Stimulated activated CD4-positive, alpha-beta T cell treated with anti-CD3 and anti-CD28 coated beads, Interleukin-2, amount 100 ng/mL, for 48 hours (primary cell): ENCODE measurements around the gene ADH1A.
"Not testable (repeated sequence)": the region's sequence is repeated elsewhere in the genome, so short reads cannot be mapped to it uniquely, and the experiment has no call there.

Experiments used
- DNase-seq, 2 donors: peaks; one replicate each; pipeline ENCODE4 v3.0.0-alpha.2; 2020

ADH1A gene

GRCh38 chr4:99290848-99291786 lies at the start of gene ADH1A:
ADH1A (minus strand) TSS chr4:99290985; CDS start chr4:99290914, 71 bp downstream.
- no peak for DNase-seq

GRCh38 chr4:99339172-99339571 lies 48.4 kb upstream of the ADH1A start:
- no peak for DNase-seq

GRCh38 chr4:99336553-99336952 lies 45.8 kb upstream of the ADH1A start:
- DNase-seq: no peak

- DNase-seq: no peak
Measured at GRCh38 chr4:99334880-99335279, 44.1 kb upstream of the ADH1A start.

DNA sequence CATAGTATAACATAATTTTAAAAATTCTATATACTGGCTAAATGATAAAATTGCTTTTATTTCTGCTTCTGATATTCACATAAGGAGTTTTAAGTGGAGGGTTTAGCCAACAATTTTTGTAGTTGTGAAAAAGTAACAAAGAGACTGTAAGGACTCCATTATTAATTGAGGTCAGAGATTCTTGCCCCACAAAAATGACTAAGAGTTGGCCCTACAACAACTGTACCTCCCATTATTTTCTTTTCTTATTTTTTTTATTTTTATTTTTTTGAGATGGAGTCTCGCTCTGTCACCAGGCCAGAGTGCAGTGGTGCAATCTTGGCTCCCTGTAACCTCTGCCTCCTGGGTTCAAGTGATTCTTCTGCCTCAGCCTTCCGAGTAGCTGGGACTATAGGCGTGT lies 39.9 kb upstream of the ADH1A start:
- DNase-seq: no peak

GRCh38 chr4:99329876-99330275 lies 39.1 kb upstream of the ADH1A start:
- no peak for DNase-seq

- DNase-seq: no peak
Measured at GRCh38 chr4:99324979-99325378, 34.2 kb upstream of the ADH1A start.

GRCh38 chr4:99324361-99324760 lies 33.6 kb upstream of the ADH1A start:
- no peak for DNase-seq

DNA sequence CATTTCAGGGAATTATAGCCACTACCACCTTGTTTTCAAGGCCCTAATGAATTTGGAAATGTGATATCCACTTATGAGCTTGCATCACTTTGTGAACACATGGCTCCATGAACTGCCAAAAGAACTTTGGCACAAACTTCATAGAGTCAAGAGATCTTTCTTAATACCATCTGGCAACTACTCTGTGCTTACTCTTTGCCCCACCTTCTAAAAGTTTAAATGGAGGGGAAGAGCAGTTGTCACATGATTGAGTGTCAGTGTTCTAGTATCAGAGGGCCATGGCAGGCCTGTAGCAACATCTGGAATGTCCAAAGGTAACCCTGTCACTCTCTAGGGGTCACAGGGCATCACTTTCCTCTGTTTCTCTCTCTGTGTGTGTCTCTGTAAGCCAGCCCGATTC lies 33.0 kb upstream of the ADH1A start:
- DNase-seq: no peak

- no peak for DNase-seq
Measured at GRCh38 chr4:99321241-99322191, 30.7 kb upstream of the ADH1A start, which contains the start of gene ADH1B. ADH1B (minus strand) TSS chr4:99321401; CDS start chr4:99321331, 70 bp downstream.

- not testable (repeated sequence) for DNase-seq
Measured at GRCh38 chr4:99317811-99318210, 27.0 kb upstream of the ADH1A start.

GRCh38 chr4:99317354-99317753 lies 26.6 kb upstream of the ADH1A start:
- no peak for DNase-seq

GRCh38 chr4:99315839-99316238 lies 25.1 kb upstream of the ADH1A start:
- DNase-seq: no peak

DNA sequence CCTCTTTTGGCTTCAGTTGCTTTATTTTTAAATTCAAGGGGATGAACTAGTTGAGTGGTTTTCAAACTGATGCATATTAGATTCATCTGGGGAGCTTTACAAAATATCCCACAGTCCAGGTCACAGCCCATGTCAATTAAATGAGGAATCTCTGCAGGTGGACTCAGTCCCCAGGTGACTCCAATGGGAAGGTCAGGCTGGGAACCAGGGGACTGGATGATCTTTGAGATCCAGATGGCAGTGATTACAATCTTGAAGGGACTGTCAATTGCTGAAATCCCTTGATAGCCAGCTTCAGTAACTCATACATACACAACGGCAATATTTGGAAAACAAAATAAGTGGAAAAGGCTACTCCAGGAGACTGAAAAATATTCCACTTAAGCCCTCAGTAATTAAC lies 23.4 kb upstream of the ADH1A start:
- DNase-seq: no peak

GRCh38 chr4:99310389-99310788 lies 19.6 kb upstream of the ADH1A start:
- no peak for DNase-seq

DNA sequence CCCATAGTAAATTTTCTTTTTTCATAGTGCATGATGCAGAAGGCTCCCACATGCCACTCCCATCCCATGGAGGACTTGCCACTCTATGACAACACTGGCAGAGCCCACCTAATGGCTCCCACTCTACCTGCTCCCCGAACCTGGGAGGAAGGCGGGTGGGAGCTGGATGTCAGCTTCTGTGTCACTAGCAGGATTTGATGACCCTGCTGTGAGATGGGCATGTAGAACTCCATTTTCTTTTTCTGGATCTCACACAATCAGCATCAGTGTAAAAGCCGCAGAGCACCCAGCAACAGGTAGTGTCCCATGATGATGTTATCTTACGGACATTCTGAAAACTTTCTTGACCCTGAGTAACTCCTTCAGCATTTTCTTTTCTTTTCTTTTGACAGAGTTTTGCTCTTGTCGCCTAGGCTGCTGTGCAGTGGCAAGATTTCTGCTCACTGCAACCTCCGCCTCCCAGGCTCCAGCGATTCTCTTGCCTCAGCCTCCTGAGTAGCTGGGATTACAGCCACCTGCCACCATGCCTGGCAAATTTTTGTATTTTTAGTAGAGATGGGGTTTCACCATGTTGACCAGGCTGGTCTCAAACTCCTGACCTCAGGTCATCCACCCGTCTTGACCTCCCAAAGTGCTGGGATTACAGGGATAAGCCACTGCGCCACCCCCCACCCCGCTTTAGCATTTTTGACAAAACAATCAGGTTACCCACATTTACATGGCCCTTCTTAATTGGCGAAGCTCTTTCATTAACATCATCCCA lies 15.0 kb upstream of the ADH1A start:
- DNase-seq: no peak

- no peak for DNase-seq
Measured at GRCh38 chr4:99301376-99302164, 10.8 kb upstream of the ADH1A start.

- no peak for DNase-seq
Measured at GRCh38 chr4:99300934-99301333, 10.1 kb upstream of the ADH1A start.

GRCh38 chr4:99293357-99293756 lies 2.6 kb upstream of the ADH1A start:
- DNase-seq: no peak

DNA sequence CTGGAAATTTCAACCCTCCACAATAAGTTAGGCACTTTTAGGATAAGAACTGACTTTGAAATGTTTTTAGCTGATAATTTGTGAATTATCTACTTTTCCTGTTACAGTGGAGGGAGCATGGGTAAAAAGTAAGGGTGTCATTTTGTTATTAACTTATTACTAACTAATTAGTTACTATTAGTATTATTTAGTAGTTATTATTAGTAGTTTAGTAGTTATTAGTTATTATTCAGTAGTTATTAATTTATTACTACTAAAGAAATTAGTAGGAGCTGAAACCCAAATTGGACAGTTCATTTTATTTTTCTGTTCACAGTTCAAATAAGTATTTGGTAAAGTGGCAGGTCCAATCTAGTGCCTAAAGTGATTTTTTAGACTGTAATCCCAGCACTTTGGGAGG lies 5.4 kb downstream of the ADH1A start:
- no peak for DNase-seq

DNA sequence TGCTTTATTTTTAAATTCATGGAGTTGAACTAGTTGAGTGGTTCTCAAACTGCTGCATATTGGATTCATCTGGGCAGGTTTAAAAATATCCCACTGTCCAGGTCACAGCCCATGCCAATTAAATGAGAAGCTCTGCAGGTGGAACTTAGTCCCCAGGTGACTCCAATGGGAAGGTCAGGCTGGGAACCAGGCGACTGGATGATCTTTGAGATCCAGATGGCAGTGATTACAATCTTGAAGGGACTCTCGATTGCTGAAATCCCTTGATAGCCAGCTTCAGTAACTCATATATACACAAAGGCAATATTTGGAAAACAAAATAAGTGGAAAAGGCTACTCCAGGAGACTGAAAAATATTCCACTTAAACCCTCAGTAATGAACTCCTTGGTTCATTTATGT lies 8.1 kb downstream of the ADH1A start:
- no peak for DNase-seq

DNA sequence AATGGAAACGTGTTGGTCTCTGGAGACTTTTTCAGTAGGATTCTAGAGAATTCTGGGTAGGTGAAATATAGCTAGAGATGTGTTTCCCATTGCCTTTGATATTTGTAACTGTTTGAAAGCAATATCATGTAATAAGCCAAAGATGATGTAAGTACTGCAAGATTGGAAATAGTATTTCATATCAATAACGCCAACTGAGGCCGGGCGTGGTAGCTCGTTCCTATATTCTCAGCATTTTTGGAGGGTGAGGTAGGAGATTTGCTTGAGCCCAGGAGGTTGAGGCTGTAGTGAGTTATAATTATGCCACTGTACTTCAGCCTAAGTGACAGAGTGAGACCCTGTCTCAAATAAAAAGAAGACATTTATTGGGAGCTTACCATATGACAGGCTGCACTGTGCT lies 9.5 kb downstream of the ADH1A start:
- DNase-seq: no peak
